ENCODE results near the gene UTP18. TPM values are rescaled to one million over a fixed set of nuclear protein-coding genes. Genes with fewer than 3 reads are reported as not detected.

The UTP18 gene
- total RNA-seq, 1 experiment from 2014 or later = 55.3 TPM

DNA sequence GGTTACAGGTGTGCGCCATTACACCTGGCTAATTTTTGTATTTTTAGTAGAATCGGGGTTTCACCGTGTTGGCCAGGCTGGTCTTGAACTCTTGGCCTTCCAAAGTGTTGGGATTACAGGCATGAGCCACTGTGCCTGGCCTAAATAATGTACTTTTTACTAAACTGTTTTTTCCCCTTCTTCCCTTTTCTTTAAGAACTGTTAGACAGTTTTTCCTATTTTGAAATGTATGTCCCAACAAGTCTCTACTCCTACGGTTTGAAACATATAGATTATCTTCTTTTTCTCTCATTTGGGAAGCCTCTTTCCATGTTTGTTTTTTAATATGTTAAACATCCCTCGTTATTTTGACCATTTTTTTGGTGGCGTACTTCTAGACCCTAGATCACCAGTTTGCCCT, 9.6 kb downstream of the UTP18 start:
- no TSS peak for BruUV-seq (replicated peaks)
- no peak for DNase-seq
- no peaks in the 10 kb centered on the region for H3K27me3 ChIP-seq (replicated peaks; ENCODE audit: control insufficient read depth, insufficient read depth, low read length)
- intact Hi-C loops (cut with micrococcal nuclease; ENCODE audit: unreplicated experiment) = no loop called here
- Mint-ChIP-seq H3K27ac (ENCODE audit: unreplicated experiment) (no peak overlapping the region), H3K27me3 (ENCODE audit: insufficient read depth, unreplicated experiment) (no peaks in the 10 kb centered on the region), H3K4me1 (ENCODE audit: low read depth, unreplicated experiment) (no peaks in the 10 kb centered on the region), H3K4me3 (ENCODE audit: unreplicated experiment) (no peak overlapping the region), H3K36me3 (ENCODE audit: insufficient read depth, unreplicated experiment) (peaks cover 95% of the 10 kb centered on the region), H3K9me3 (ENCODE audit: unreplicated experiment) (no peaks in the 10 kb centered on the region)
- TF ChIP-seq CTCF (IDR thresholded peaks at IDR 0.05; ENCODE audit: insufficient read depth in 1 of 2, low read depth in 1 of 2, low read length in 1 of 2, severe bottlenecking in 1 of 2, unreplicated experiment in 1 of 2) = no peak
- no peak overlapping the region for H3K4me3 ChIP-seq (ENCODE audit: low read depth, low read length)
- no peaks in the 10 kb centered on the region for H3K9me3 ChIP-seq
- CTCF ChIA-PET = no interaction called here
- no peaks in the 10 kb centered on the region; the same call in 1 of the 2 replicates for H3K36me3 ChIP-seq (ENCODE audit: control insufficient read depth, insufficient read depth, low read length)
- POLR2A ChIA-PET = no interaction called here
- H3K4me1 ChIP-seq = no peaks in the 10 kb centered on the region

DNA sequence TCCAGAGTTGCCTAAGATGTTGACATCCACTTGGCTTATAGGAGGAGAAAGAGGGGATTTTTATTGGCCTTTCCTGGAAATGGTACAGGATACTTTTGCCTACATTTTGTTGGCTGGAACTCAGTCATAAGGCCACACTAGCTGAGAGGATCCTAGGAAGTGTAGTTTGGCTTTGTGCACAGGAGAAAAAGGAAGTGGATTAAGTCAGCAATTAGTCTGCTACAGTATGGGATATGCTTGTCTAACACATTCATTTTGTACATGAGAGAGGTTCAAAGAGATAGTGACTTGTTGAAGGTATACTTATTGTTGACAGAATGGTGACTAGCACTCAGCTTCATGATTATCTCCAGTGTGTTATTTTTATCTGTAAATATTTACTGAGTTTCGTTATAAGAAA, 10.3 kb downstream of the UTP18 start:
- no peaks in the 10 kb centered on the region for H3K4me1 Mint-ChIP-seq (ENCODE audit: low read depth, unreplicated experiment)
- POLR2A ChIA-PET = no interaction called here

GRCh38 chr17:51272812-51273211, 12.5 kb downstream of the UTP18 start:
- Histone ChIP-seq H3K9me3 (no peaks in the 10 kb centered on the region), H3K27me3 (replicated peaks; ENCODE audit: control insufficient read depth, insufficient read depth, low read length) (no peaks in the 10 kb centered on the region), H3K36me3 (ENCODE audit: control insufficient read depth, insufficient read depth, low read length) (peaks cover 3% of the 10 kb centered on the region), H3K4me3 (ENCODE audit: low read depth, low read length) (no peak overlapping the region), H3K4me1 (no peaks in the 10 kb centered on the region)
- POLR2A ChIA-PET = no interaction called here
- Mint-ChIP-seq H3K4me3 (ENCODE audit: unreplicated experiment) (no peak overlapping the region), H3K27me3 (ENCODE audit: insufficient read depth, unreplicated experiment) (no peaks in the 10 kb centered on the region), H3K9me3 (ENCODE audit: unreplicated experiment) (no peaks in the 10 kb centered on the region), H3K27ac (ENCODE audit: unreplicated experiment) (no peak overlapping the region), H3K4me1 (ENCODE audit: low read depth, unreplicated experiment) (no peaks in the 10 kb centered on the region), H3K36me3 (ENCODE audit: insufficient read depth, unreplicated experiment) (peaks cover 96% of the 10 kb centered on the region)
- DNase-seq = no peak
- intact Hi-C loops (cut with micrococcal nuclease; ENCODE audit: unreplicated experiment) = no loop called here
- no peak for TF ChIP-seq CTCF (IDR thresholded peaks at IDR 0.05; ENCODE audit: insufficient read depth in 1 of 2, low read depth in 1 of 2, low read length in 1 of 2, severe bottlenecking in 1 of 2, unreplicated experiment in 1 of 2)
- no TSS peak for BruUV-seq (replicated peaks)
- CTCF ChIA-PET = no interaction called here

More for the DNA sequence above, 10.3 kb downstream of the UTP18 start:
- TF ChIP-seq CTCF (IDR thresholded peaks at IDR 0.05; ENCODE audit: insufficient read depth in 1 of 2, low read depth in 1 of 2, low read length in 1 of 2, severe bottlenecking in 1 of 2, unreplicated experiment in 1 of 2) = no peak
- H3K4me3 Mint-ChIP-seq (ENCODE audit: unreplicated experiment) = no peak overlapping the region
- Histone ChIP-seq H3K4me3 (ENCODE audit: low read depth, low read length) (no peak overlapping the region), H3K4me1 (no peaks in the 10 kb centered on the region), H3K27me3 (replicated peaks; ENCODE audit: control insufficient read depth, insufficient read depth, low read length) (no peaks in the 10 kb centered on the region), H3K9me3 (no peaks in the 10 kb centered on the region), H3K36me3 (ENCODE audit: control insufficient read depth, insufficient read depth, low read length) (no peaks in the 10 kb centered on the region; the same call in 1 of the 2 replicates)
- no TSS peak for BruUV-seq (replicated peaks)
- CTCF ChIA-PET = no interaction called here
- intact Hi-C loops (cut with micrococcal nuclease; ENCODE audit: unreplicated experiment) = no loop called here
- DNase-seq = no peak
- H3K36me3 Mint-ChIP-seq (ENCODE audit: insufficient read depth, unreplicated experiment) = peaks cover 94% of the 10 kb centered on the region
- no peak overlapping the region for H3K27ac Mint-ChIP-seq (ENCODE audit: unreplicated experiment)
- no peaks in the 10 kb centered on the region for H3K9me3 Mint-ChIP-seq (ENCODE audit: unreplicated experiment)
- no peaks in the 10 kb centered on the region for H3K27me3 Mint-ChIP-seq (ENCODE audit: insufficient read depth, unreplicated experiment)
